K562 (cell line): ENCODE results near the gene BLCAP. TPM values are rescaled to one million over a fixed set of nuclear protein-coding genes. Genes with fewer than 3 reads are reported as not detected.
"Not testable (repeated sequence)": the region's sequence is repeated elsewhere in the genome, so short reads cannot be mapped to it uniquely, and the experiment has no call there.

Source experiments
- ATAC-seq: fragments of 200-7000 bp; cut with Tn5 transposase; 3 replicates; pipeline ENCODE4 v1.9.1; 2020; ENCODE audit warnings: moderate library complexity
- BruUV-seq: library from RNA; stranded (reverse); fragments of 400-500 nt; replicated peaks from 2 replicates; lab custom pipeline; 2021; lab: Mats Ljungman, UMichigan
- CTCF ChIA-PET: fragments of 300-600 bp; formaldehyde crosslinking; extraction: SDS; loops from one replicate; lab custom pipeline; 2021; ENCODE audit warnings: low intra/inter-chr PET ratio; lab: Yijun Ruan, JAX
- POLR2A ChIA-PET: fragments of 300-600, 350-650 bp; sonication (Branson Sonifier 250); formaldehyde crosslinking; extraction: SDS; loops from one replicate; lab custom pipeline; 2021; ENCODE audit warnings: antibody characterized with exemption, inconsistent platforms; lab: Yijun Ruan, JAX
- DNase-seq, 4 experiments: peaks; one replicate each; pipeline versions ENCODE4 v3.0.0 to v3.0.0-alpha.2; 2011 to 2018; ENCODE audit warnings: low spot score in 3 of 4, mixed read lengths in 3 of 4; ENCODE audit errors: extremely low read depth in 1 of 4
- FAIRE-seq: peaks from 2 replicates; lab custom pipeline; 2011; peaks lifted over from hg19 to GRCh38; lab: Jason Lieb, UNC
- H2AFZ ChIP-seq: 2 replicates; pipeline ENCODE4 v1.6.0; 2011; ENCODE audit warnings: low read depth, low read length, control low read depth, inconsistent platforms
- H3K27ac ChIP-seq: fragments of 200-600 bp; 3 replicates; pipeline ENCODE4 v1.8.0; 2011; ENCODE audit warnings: low read depth, mild to moderate bottlenecking, control low read depth, inconsistent platforms, low read length, moderate library complexity, mixed read lengths; ENCODE audit errors: extremely low read depth
- H3K27me3 ChIP-seq, 2 experiments: fragments of 300-600 bp in 1 of 2; 2 replicates in 1 of 2; 3 replicates in 1 of 2; pipeline versions ENCODE4 v1.6.0 to v1.8.0; 2011; ENCODE audit warnings: inconsistent platforms in 2 of 2, low read length in 2 of 2, mild to moderate bottlenecking in 1 of 2, mixed read lengths in 1 of 2, moderate library complexity in 1 of 2; ENCODE audit not compliant: control insufficient read depth in 2 of 2, insufficient read depth in 2 of 2
- H3K36me3 ChIP-seq: fragments of 300-600 bp; 3 replicates; pipeline ENCODE4 v1.8.0; 2011; ENCODE audit warnings: mild to moderate bottlenecking, low read length, inconsistent platforms; ENCODE audit not compliant: control insufficient read depth, insufficient read depth
- H3K4me1 ChIP-seq, 2 experiments: fragments of 200-600 bp in 1 of 2; replicated peaks in 1 of 2; 2 replicates in 1 of 2; 3 replicates in 1 of 2; pipeline versions ENCODE4 v1.5.1 to v1.8.0; 2011; ENCODE audit warnings: inconsistent platforms in 2 of 2, low read length in 2 of 2, mild to moderate bottlenecking in 1 of 2, mixed read lengths in 1 of 2, moderate library complexity in 1 of 2; ENCODE audit not compliant: control insufficient read depth in 2 of 2, insufficient read depth in 2 of 2
- H3K4me2 ChIP-seq: 2 replicates; pipeline ENCODE4 v1.6.1; 2011; ENCODE audit warnings: low read length, control low read depth, inconsistent platforms, mixed read lengths; ENCODE audit not compliant: insufficient read depth
- H3K4me3 ChIP-seq: fragments of 200-600 bp; sonication (generic), shearing (Covaris generic); 2 replicates; pipeline ENCODE4 v1.5.1; 2016; ENCODE audit warnings: control low read depth, inconsistent platforms
- H3K79me2 ChIP-seq: fragments of 200-600 bp; 3 replicates; pipeline ENCODE4 v1.8.0; 2011; ENCODE audit warnings: low read length, inconsistent platforms; ENCODE audit not compliant: control insufficient read depth, insufficient read depth
- H3K9ac ChIP-seq, 2 experiments: 2 replicates each; pipeline versions ENCODE4 v1.6.0 to v1.6.1; 2011; ENCODE audit warnings: low read depth in 2 of 2, low read length in 2 of 2, control low read depth in 1 of 2, inconsistent platforms in 1 of 2, mild to moderate bottlenecking in 1 of 2, mixed read lengths in 1 of 2; ENCODE audit not compliant: insufficient read depth in 1 of 2
- H3K9me1 ChIP-seq: one replicate; pipeline ENCODE4 v1.6.0; 2011; ENCODE audit warnings: inconsistent platforms, mild to moderate bottlenecking, low read length, moderate library complexity; ENCODE audit not compliant: control insufficient read depth, insufficient read depth
- H3K9me3 ChIP-seq: replicated peaks from 2 replicates; pipeline ENCODE4 v1.5.1; 2011; ENCODE audit warnings: low read depth, low read length, inconsistent platforms; ENCODE audit not compliant: control insufficient read depth, insufficient read depth
- H4K20me1 ChIP-seq: replicated peaks from 2 replicates; pipeline ENCODE4 v1.6.1; 2011; ENCODE audit warnings: low read length, inconsistent platforms, mixed read lengths; ENCODE audit not compliant: control insufficient read depth, insufficient read depth
- CBFA2T2 ChIP-seq: fragments of 450-650 bp; conservative IDR thresholded peaks from 2 replicates; pipeline ENCODE4 v1.6.1; 2017; ENCODE audit warnings: mild to moderate bottlenecking
- CBFA2T3 ChIP-seq: fragments of 450-650 bp; IDR thresholded peaks from 2 replicates; pipeline ENCODE4 v1.6.1; 2017
- NR4A1 ChIP-seq, 2 experiments: fragments of 250-450 bp in 1 of 2; fragments of 450-650 bp in 1 of 2; sonication (Bioruptor Pico) in 1 of 2; IDR thresholded peaks; 2 replicates each; pipeline versions ENCODE4 v1.4.0 to v1.6.1; 2016 to 2020; ENCODE audit warnings: mild to moderate bottlenecking in 2 of 2, missing compliant biosample characterization in 1 of 2, missing genetic modification characterization in 1 of 2, moderate library complexity in 1 of 2
- WGBS: fragments of 100-300 bp; shearing (Covaris generic); methylation state at CpG from one replicate; pipeline ENCODE4 v1.1.6; 2016; ENCODE audit warnings: low coverage, mixed read lengths; ENCODE audit not compliant: insufficient coverage; ENCODE audit errors: missing lambda C conversion rate; 5-methylcytosine and 5-hydroxymethylcytosine counted together
- in situ Hi-C: fragments of 300-500 bp; cut with MboI; formaldehyde crosslinking; loops from 4 replicates; pipeline ENCODE4 v1.15.0; 2018; ENCODE audit warnings: inconsistent platforms, mixed read lengths
- intact Hi-C: fragments of 100-400 bp; cut with micrococcal nuclease; formaldehyde crosslinking; loops from 2 replicates; pipeline ENCODE4 v1.14.2; 2022
- polyA plus RNA-seq, 8 experiments: library from polyadenylated mRNA; depleted of rRNA in 4 of 8; stranded (reverse) in 5 of 8; unstranded in 3 of 8; fragments of >200 nt; fragmentation: Nextera tagmentation in 2 of 8; fragmentation: Illumina TruSeq in 1 of 8; extraction: Ambion mirVana in 2 of 8; extraction: Trizol in 1 of 8; gene quantifications; 2 replicates each; pipeline versions ENCODE4 v1.2.1 to v1.2.3, GENCODE V29; 2011 to 2014; ENCODE audit warnings: inconsistent platforms in 1 of 8, missing spikeins in 1 of 8
- total RNA-seq, 7 experiments: library from RNA; depleted of rRNA in 6 of 7; stranded (reverse); fragments of >200 nt in 6 of 7; fragmentation: Illumina TruSeq in 2 of 7; extraction: Trizol in 2 of 7; gene quantifications; 2 replicates each; pipeline versions ENCODE4 v1.2.1 to v1.2.3, GENCODE V29; 2011 to 2021; ENCODE audit warnings: low replicate concordance in 1 of 7
- TF ChIP-seq, protein P1 (sequence below): fragments of 450-650 bp; IDR thresholded peaks from 2 replicates; pipeline ENCODE4 v1.6.1; 2018; ENCODE audit not compliant: partially characterized antibody

Gene BLCAP
- total and polyA plus RNA-seq, 9 of the 15 experiments (the other 6 are each of a cell fraction or from before 2014, with no cell fraction given) = 16.9 to 41.5 (median 27.6) TPM

DNA sequence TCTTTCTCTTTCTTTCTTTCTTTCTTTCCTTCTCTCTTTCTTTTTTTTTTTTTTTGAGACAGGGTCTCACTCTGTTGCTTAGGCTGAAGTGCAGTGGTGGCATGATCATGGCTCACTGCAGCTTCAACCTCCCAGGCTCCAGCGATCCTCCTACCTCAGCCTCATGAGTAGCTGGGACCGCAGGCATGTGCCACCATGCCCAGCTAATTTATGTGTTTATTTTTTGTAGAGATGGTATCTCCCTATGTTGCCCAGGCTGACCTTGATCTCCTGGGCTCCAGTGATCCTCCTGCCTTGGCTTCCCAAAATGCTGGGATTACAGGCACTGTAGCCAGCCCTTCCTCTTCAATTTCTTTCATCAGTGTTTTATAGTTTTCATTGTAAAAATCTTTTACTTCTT is 24.0 kb upstream of the BLCAP start:
- FAIRE-seq, in situ Hi-C loops: not testable (repeated sequence)
- POLR2A ChIA-PET = interaction anchor here (0.6 kb wide), 2 partner anchors 444 to 1308 kb away, joined by 3 read pairs; no protein-coding TSS in a partner anchor

GRCh38 chr20:37550101-37550920 is 22.6 kb upstream of the BLCAP start:
- H3K4me3 ChIP-seq; in situ Hi-C loops; H3K27ac ChIP-seq; H3K9ac ChIP-seq; H3K79me2 ChIP-seq; H3K9me1 ChIP-seq; H3K36me3 ChIP-seq; intact Hi-C loops; ATAC-seq; POLR2A ChIA-PET; FAIRE-seq; BruUV-seq; H3K9me3 ChIP-seq; DNase-seq; CTCF ChIA-PET; H4K20me1 ChIP-seq; H2AFZ ChIP-seq; H3K4me2 ChIP-seq; H3K4me1 ChIP-seq; TF ChIP-seq NR4A1 (CRISPR knock-in tag; IDR thresholded peaks at IDR 0.05): not testable (repeated sequence)
- H3K27me3 ChIP-seq = peaks cover 4 to 20% of the 10 kb centered on the region in 2 experiments; a peak in 3 of 5 replicates
- TF ChIP-seq, protein P1, sequence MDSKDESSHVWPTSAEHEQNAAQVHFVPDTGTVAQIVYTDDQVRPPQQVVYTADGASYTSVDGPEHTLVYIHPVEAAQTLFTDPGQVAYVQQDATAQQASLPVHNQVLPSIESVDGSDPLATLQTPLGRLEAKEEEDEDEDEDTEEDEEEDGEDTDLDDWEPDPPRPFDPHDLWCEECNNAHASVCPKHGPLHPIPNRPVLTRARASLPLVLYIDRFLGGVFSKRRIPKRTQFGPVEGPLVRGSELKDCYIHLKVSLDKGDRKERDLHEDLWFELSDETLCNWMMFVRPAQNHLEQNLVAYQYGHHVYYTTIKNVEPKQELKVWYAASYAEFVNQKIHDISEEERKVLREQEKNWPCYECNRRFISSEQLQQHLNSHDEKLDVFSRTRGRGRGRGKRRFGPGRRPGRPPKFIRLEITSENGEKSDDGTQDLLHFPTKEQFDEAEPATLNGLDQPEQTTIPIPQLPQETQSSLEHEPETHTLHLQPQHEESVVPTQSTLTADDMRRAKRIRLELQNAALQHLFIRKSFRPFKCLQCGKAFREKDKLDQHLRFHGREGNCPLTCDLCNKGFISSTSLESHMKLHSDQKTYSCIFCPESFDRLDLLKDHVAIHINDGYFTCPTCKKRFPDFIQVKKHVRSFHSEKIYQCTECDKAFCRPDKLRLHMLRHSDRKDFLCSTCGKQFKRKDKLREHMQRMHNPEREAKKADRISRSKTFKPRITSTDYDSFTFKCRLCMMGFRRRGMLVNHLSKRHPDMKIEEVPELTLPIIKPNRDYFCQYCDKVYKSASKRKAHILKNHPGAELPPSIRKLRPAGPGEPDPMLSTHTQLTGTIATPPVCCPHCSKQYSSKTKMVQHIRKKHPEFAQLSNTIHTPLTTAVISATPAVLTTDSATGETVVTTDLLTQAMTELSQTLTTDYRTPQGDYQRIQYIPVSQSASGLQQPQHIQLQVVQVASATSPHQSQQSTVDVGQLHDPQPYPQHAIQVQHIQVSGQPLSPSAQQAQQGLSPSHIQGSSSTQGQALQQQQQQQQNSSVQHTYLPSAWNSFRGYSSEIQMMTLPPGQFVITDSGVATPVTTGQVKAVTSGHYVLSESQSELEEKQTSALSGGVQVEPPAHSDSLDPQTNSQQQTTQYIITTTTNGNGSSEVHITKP = peak; percentile 8
- peak; percentile 19; the same call in 1 of the 2 replicates for TF ChIP-seq CBFA2T2
- TF ChIP-seq NR4A1 (tag; IDR thresholded peaks at IDR 0.05) = peak; percentile 61; the same call in 1 of the 2 replicates
- peak; percentile 50 for TF ChIP-seq CBFA2T3
- WGBS = 2% methylated on average over 5 of the region's 16 CpGs

More for the DNA sequence above, 24.0 kb upstream of the BLCAP start:
- BruUV-seq, H3K4me2 ChIP-seq, H3K36me3 ChIP-seq, H3K79me2 ChIP-seq, H3K4me3 ChIP-seq, H2AFZ ChIP-seq, ATAC-seq, H4K20me1 ChIP-seq, H3K9ac ChIP-seq, CTCF ChIA-PET, H3K9me1 ChIP-seq, H3K27ac ChIP-seq, intact Hi-C loops, DNase-seq, H3K9me3 ChIP-seq, H3K4me1 ChIP-seq: not testable (repeated sequence)
- H3K27me3 ChIP-seq = peaks cover 4 to 24% of the 10 kb centered on the region in 2 experiments
- WGBS = 10% methylated on average over 2 of the region's 2 CpGs
